ENCODE data around the gene ALOX15.
"Not testable (repeated sequence)": the region's sequence is repeated elsewhere in the genome, so short reads cannot be mapped to it uniquely, and the experiment has no call there.

Gene ALOX15

GRCh38 chr17:4657678-4658077, 16.2 kb upstream of the ALOX15 start:
- no peaks in the 10 kb centered on the region for H3K9me2 ChIP-seq (replicated peaks; ENCODE audit: control insufficient read depth, low read length)
- no peaks in the 10 kb centered on the region for H4K20me1 ChIP-seq (ENCODE audit: control insufficient read depth, insufficient read depth, low read depth, low read length)
- H3K9me3 ChIP-seq (ENCODE audit: control insufficient read depth, insufficient read depth, low read length): no peaks in the 10 kb centered on the region; the same call in 1 of the 2 replicates
- no peak overlapping the region for H3K27ac ChIP-seq (ENCODE audit: low read depth, low read length)
- H3K4me2 ChIP-seq (ENCODE audit: low read length): no peak overlapping the region
- no peak for TF ChIP-seq EZH2phosphoT487 (IDR thresholded peaks at IDR 0.05; ENCODE audit: borderline replicate concordance, low read length)
- TF ChIP-seq, protein P1, sequence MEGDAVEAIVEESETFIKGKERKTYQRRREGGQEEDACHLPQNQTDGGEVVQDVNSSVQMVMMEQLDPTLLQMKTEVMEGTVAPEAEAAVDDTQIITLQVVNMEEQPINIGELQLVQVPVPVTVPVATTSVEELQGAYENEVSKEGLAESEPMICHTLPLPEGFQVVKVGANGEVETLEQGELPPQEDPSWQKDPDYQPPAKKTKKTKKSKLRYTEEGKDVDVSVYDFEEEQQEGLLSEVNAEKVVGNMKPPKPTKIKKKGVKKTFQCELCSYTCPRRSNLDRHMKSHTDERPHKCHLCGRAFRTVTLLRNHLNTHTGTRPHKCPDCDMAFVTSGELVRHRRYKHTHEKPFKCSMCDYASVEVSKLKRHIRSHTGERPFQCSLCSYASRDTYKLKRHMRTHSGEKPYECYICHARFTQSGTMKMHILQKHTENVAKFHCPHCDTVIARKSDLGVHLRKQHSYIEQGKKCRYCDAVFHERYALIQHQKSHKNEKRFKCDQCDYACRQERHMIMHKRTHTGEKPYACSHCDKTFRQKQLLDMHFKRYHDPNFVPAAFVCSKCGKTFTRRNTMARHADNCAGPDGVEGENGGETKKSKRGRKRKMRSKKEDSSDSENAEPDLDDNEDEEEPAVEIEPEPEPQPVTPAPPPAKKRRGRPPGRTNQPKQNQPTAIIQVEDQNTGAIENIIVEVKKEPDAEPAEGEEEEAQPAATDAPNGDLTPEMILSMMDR (IDR thresholded peaks at IDR 0.05; ENCODE audit: low read depth, low read length, poor library complexity, severe bottlenecking): no peak
- no peaks in the 10 kb centered on the region for H3K79me2 ChIP-seq (ENCODE audit: control insufficient read depth, low read length)
- H3K27me3 ChIP-seq (ENCODE audit: control insufficient read depth, low read length): no peaks in the 10 kb centered on the region
- H3F3A ChIP-seq (ENCODE audit: control insufficient read depth, insufficient read depth): no peaks in the 10 kb centered on the region
- H3K36me3 ChIP-seq (ENCODE audit: control insufficient read depth, low read length): no peaks in the 10 kb centered on the region
- H3K4me3 ChIP-seq (ENCODE audit: low read length): no peak overlapping the region
- H3K4me1 ChIP-seq (ENCODE audit: control insufficient read depth, low read length): no peaks in the 10 kb centered on the region

DNA sequence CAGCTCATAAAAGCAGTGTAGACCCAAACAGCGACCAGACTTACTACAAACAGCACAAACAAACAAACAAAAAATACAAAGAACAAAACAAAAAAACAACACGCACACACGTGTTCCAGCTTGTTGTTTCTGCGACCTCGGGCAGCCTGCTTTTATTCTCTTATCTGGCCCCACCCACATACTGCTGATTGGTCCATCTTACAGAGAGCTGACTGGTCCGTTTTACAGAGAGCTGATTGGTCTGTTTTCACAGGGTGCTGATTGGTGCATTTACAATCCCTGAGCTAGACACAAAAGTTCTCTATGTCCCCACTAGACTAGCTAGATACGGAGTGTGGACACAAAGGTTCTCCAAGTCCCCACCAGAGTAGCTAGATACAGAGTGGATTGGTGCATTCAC, 14.5 kb upstream of the ALOX15 start:
- H3K79me2 ChIP-seq (ENCODE audit: control insufficient read depth, low read length); H3K9me3 ChIP-seq (ENCODE audit: control insufficient read depth, insufficient read depth, low read length); H3K9me2 ChIP-seq (replicated peaks; ENCODE audit: control insufficient read depth, low read length); H3K27ac ChIP-seq (ENCODE audit: low read depth, low read length); H3K4me2 ChIP-seq (ENCODE audit: low read length); H3K27me3 ChIP-seq (ENCODE audit: control insufficient read depth, low read length); H3K4me3 ChIP-seq (ENCODE audit: low read length); H3K4me1 ChIP-seq (ENCODE audit: control insufficient read depth, low read length); H4K20me1 ChIP-seq (ENCODE audit: control insufficient read depth, insufficient read depth, low read depth, low read length); H3K36me3 ChIP-seq (ENCODE audit: control insufficient read depth, low read length); H3F3A ChIP-seq (ENCODE audit: control insufficient read depth, insufficient read depth): not testable (repeated sequence)

- Histone ChIP-seq H3K36me3 (ENCODE audit: control insufficient read depth, low read length) (no peaks in the 10 kb centered on the region), H3K4me1 (ENCODE audit: control insufficient read depth, low read length) (peaks cover 5% of the 10 kb centered on the region), H3K27ac (ENCODE audit: low read depth, low read length) (no peak overlapping the region), H4K20me1 (ENCODE audit: control insufficient read depth, insufficient read depth, low read depth, low read length) (no peaks in the 10 kb centered on the region), H3K4me3 (ENCODE audit: low read length) (no peak overlapping the region), H3K4me2 (ENCODE audit: low read length) (no peak overlapping the region), H3K9me2 (replicated peaks; ENCODE audit: control insufficient read depth, low read length) (no peaks in the 10 kb centered on the region), H3K79me2 (ENCODE audit: control insufficient read depth, low read length) (no peaks in the 10 kb centered on the region), H3K9me3 (ENCODE audit: control insufficient read depth, insufficient read depth, low read length) (no peaks in the 10 kb centered on the region; the same call in 1 of the 2 replicates), H3F3A (ENCODE audit: control insufficient read depth, insufficient read depth) (no peaks in the 10 kb centered on the region), H3K27me3 (ENCODE audit: control insufficient read depth, low read length) (no peaks in the 10 kb centered on the region)
- TF ChIP-seq, protein P1 (IDR thresholded peaks at IDR 0.05; ENCODE audit: low read depth, low read length, poor library complexity, severe bottlenecking): no peak
- TF ChIP-seq EZH2phosphoT487 (IDR thresholded peaks at IDR 0.05; ENCODE audit: borderline replicate concordance, low read length): no peak
These were observed 11.5 kb upstream of the ALOX15 start for GRCh38 chr17:4652997-4653396.

- H3K4me2 ChIP-seq (ENCODE audit: low read length): no peak overlapping the region
- no peak overlapping the region for H3K27ac ChIP-seq (ENCODE audit: low read depth, low read length)
- no peaks in the 10 kb centered on the region for H3K9me3 ChIP-seq (ENCODE audit: control insufficient read depth, insufficient read depth, low read length)
- H3K9me2 ChIP-seq (replicated peaks; ENCODE audit: control insufficient read depth, low read length): no peaks in the 10 kb centered on the region
- peaks cover 4% of the 10 kb centered on the region for H3K27me3 ChIP-seq (ENCODE audit: control insufficient read depth, low read length)
- TF ChIP-seq, protein P1 (IDR thresholded peaks at IDR 0.05; ENCODE audit: low read depth, low read length, poor library complexity, severe bottlenecking): no peak
- TF ChIP-seq EZH2phosphoT487 (IDR thresholded peaks at IDR 0.05; ENCODE audit: borderline replicate concordance, low read length): no peak
- no peaks in the 10 kb centered on the region for H4K20me1 ChIP-seq (ENCODE audit: control insufficient read depth, insufficient read depth, low read depth, low read length)
- H3K36me3 ChIP-seq (ENCODE audit: control insufficient read depth, low read length): no peaks in the 10 kb centered on the region
- H3K79me2 ChIP-seq (ENCODE audit: control insufficient read depth, low read length): no peaks in the 10 kb centered on the region
- H3K4me1 ChIP-seq (ENCODE audit: control insufficient read depth, low read length): peaks cover 7% of the 10 kb centered on the region
- no peak overlapping the region for H3K4me3 ChIP-seq (ENCODE audit: low read length)
- H3F3A ChIP-seq (ENCODE audit: control insufficient read depth, insufficient read depth): no peaks in the 10 kb centered on the region
These were observed 7.3 kb upstream of the ALOX15 start for GRCh38 chr17:4648741-4649140.
